Central memory CD8-positive, alpha-beta T cell (primary cell): ENCODE data around the gene DOCK2.
"Not testable (repeated sequence)": the region's sequence is repeated elsewhere in the genome, so short reads cannot be mapped to it uniquely, and the experiment has no call there.

Experiments used
- ATAC-seq: fragments of 150-1000 bp; cut with Tn5 transposase; replicated peaks from 2 replicates; pipeline ENCODE4 v1.10.0; 2022; ENCODE audit warnings: mild to moderate bottlenecking, moderate FRiP score, moderate number of reproducible peaks; ENCODE audit not compliant: poor library complexity, severe bottlenecking; ENCODE audit errors: extremely low read depth
- DNase-seq, 2 donors: peaks; one replicate each; pipeline ENCODE4 v3.0.0; 2021; ENCODE audit warnings: low spot score in 2 of 2
- H3K27ac Mint-ChIP-seq: one replicate; pipeline ENCODE4 v1.8.0; 2022; ENCODE audit warnings: low read depth, mild to moderate bottlenecking, moderate library complexity, mixed read lengths
- H3K27me3 Mint-ChIP-seq: one replicate; pipeline ENCODE4 v1.8.0; 2022; ENCODE audit warnings: mixed read lengths
- H3K36me3 Mint-ChIP-seq: one replicate; pipeline ENCODE4 v1.8.0; 2022; ENCODE audit warnings: mild to moderate bottlenecking, moderate library complexity, mixed read lengths; ENCODE audit not compliant: insufficient read depth
- H3K4me1 Mint-ChIP-seq: one replicate; pipeline ENCODE4 v1.8.0; 2022; ENCODE audit warnings: mixed read lengths
- H3K4me3 Mint-ChIP-seq: one replicate; pipeline ENCODE4 v1.8.0; 2022; ENCODE audit warnings: mild to moderate bottlenecking, moderate library complexity, mixed read lengths
- H3K9me3 Mint-ChIP-seq: one replicate; pipeline ENCODE4 v1.8.0; 2022; ENCODE audit warnings: mixed read lengths

Gene DOCK2

GRCh38 chr5:169946743-169947295 is 309.7 kb downstream of the DOCK2 start:
- peaks cover 12% of the 10 kb centered on the region for H3K36me3 Mint-ChIP-seq
- H3K9me3 Mint-ChIP-seq = no peaks in the 10 kb centered on the region
- no peak overlapping the region for H3K27ac Mint-ChIP-seq

GRCh38 chr5:169950333-169950732 is 313.3 kb downstream of the DOCK2 start:
- Mint-ChIP-seq H3K27ac (no peak overlapping the region), H3K9me3 (no peaks in the 10 kb centered on the region), H3K27me3 (no peaks in the 10 kb centered on the region), H3K4me3 (no peak overlapping the region), H3K4me1 (peaks cover 39% of the 10 kb centered on the region), H3K36me3 (peaks cover 12% of the 10 kb centered on the region)
- ATAC-seq (no peak), DNase-seq (no peak)

More at GRCh38 chr5:169946743-169947295, 309.7 kb downstream of the DOCK2 start:
- no peak overlapping the region for H3K4me3 Mint-ChIP-seq
- peaks cover 39% of the 10 kb centered on the region for H3K4me1 Mint-ChIP-seq
- DNase-seq (no peak), ATAC-seq (no peak)
- no peaks in the 10 kb centered on the region for H3K27me3 Mint-ChIP-seq

- not testable (repeated sequence) for H3K9me3 Mint-ChIP-seq, H3K4me3 Mint-ChIP-seq, ATAC-seq, H3K27ac Mint-ChIP-seq, DNase-seq, H3K27me3 Mint-ChIP-seq
- peaks cover 11% of the 10 kb centered on the region for H3K36me3 Mint-ChIP-seq
- peaks cover 31% of the 10 kb centered on the region for H3K4me1 Mint-ChIP-seq
Measured at GRCh38 chr5:169953196-169953595, 316.1 kb downstream of the DOCK2 start.

- Mint-ChIP-seq H3K9me3 (no peaks in the 10 kb centered on the region), H3K27ac (peak overlapping the region; percentile 78), H3K27me3 (no peaks in the 10 kb centered on the region), H3K4me1 (peaks cover 37% of the 10 kb centered on the region), H3K36me3 (peaks cover 8% of the 10 kb centered on the region), H3K4me3 (peak overlapping the region; percentile 11)
- ATAC-seq = no peak
- no peak for DNase-seq
Measured at GRCh38 chr5:169954786-169955185, 317.7 kb downstream of the DOCK2 start.

GRCh38 chr5:169956126-169956525 is 319.1 kb downstream of the DOCK2 start:
- H3K36me3 Mint-ChIP-seq = peaks cover 9% of the 10 kb centered on the region
- no peaks in the 10 kb centered on the region for H3K9me3 Mint-ChIP-seq
- no peak overlapping the region for H3K27ac Mint-ChIP-seq
- H3K4me1 Mint-ChIP-seq = peaks cover 36% of the 10 kb centered on the region
- no peak for ATAC-seq
- no peak overlapping the region for H3K4me3 Mint-ChIP-seq
- no peak for DNase-seq
- H3K27me3 Mint-ChIP-seq = no peaks in the 10 kb centered on the region

GRCh38 chr5:169956756-169957155 is 319.7 kb downstream of the DOCK2 start:
- Mint-ChIP-seq H3K4me1 (peaks cover 31% of the 10 kb centered on the region), H3K9me3 (no peaks in the 10 kb centered on the region), H3K36me3 (peaks cover 9% of the 10 kb centered on the region), H3K4me3 (no peak overlapping the region), H3K27ac (no peak overlapping the region), H3K27me3 (no peaks in the 10 kb centered on the region)
- DNase-seq = no peak
- no peak for ATAC-seq

GRCh38 chr5:169958278-169958677 is 321.2 kb downstream of the DOCK2 start:
- DNase-seq (no peak), ATAC-seq (no peak)
- H3K27ac Mint-ChIP-seq = no peak overlapping the region
- H3K4me1 Mint-ChIP-seq = peaks cover 38% of the 10 kb centered on the region
- no peaks in the 10 kb centered on the region for H3K9me3 Mint-ChIP-seq
- H3K4me3 Mint-ChIP-seq = no peak overlapping the region
- H3K36me3 Mint-ChIP-seq = peaks cover 9% of the 10 kb centered on the region
- no peaks in the 10 kb centered on the region for H3K27me3 Mint-ChIP-seq

- Mint-ChIP-seq H3K27ac (no peak overlapping the region), H3K4me3 (no peak overlapping the region), H3K4me1 (peaks cover 35% of the 10 kb centered on the region), H3K9me3 (no peaks in the 10 kb centered on the region), H3K36me3 (peaks cover 14% of the 10 kb centered on the region), H3K27me3 (no peaks in the 10 kb centered on the region)
- DNase-seq (no peak), ATAC-seq (no peak)
Measured at GRCh38 chr5:169960659-169961058, 323.6 kb downstream of the DOCK2 start.

GRCh38 chr5:169964246-169964645 is 327.2 kb downstream of the DOCK2 start:
- Mint-ChIP-seq H3K9me3 (no peaks in the 10 kb centered on the region), H3K27me3 (no peaks in the 10 kb centered on the region), H3K4me1 (peaks cover 50% of the 10 kb centered on the region), H3K4me3 (no peak overlapping the region), H3K27ac (no peak overlapping the region), H3K36me3 (peaks cover 18% of the 10 kb centered on the region)
- ATAC-seq (no peak), DNase-seq (no peak)

GRCh38 chr5:169970339-169970738 is 333.3 kb downstream of the DOCK2 start:
- no peak overlapping the region for H3K27ac Mint-ChIP-seq
- H3K4me1 Mint-ChIP-seq = peaks cover 38% of the 10 kb centered on the region
- H3K36me3 Mint-ChIP-seq = peaks cover 14% of the 10 kb centered on the region
- no peaks in the 10 kb centered on the region for H3K27me3 Mint-ChIP-seq
- H3K9me3 Mint-ChIP-seq = no peaks in the 10 kb centered on the region
- H3K4me3 Mint-ChIP-seq = no peak overlapping the region
- DNase-seq (no peak), ATAC-seq (no peak)

- H3K27ac Mint-ChIP-seq = no peak overlapping the region
- no peaks in the 10 kb centered on the region for H3K27me3 Mint-ChIP-seq
- H3K4me1 Mint-ChIP-seq = peaks cover 38% of the 10 kb centered on the region
- H3K4me3 Mint-ChIP-seq = no peak overlapping the region
- peaks cover 18% of the 10 kb centered on the region for H3K36me3 Mint-ChIP-seq
- no peaks in the 10 kb centered on the region for H3K9me3 Mint-ChIP-seq
- DNase-seq = no peak
- ATAC-seq = no peak
Measured at GRCh38 chr5:169970911-169971765, 334.1 kb downstream of the DOCK2 start.

GRCh38 chr5:169971780-169972179 is 334.7 kb downstream of the DOCK2 start:
- no peak for DNase-seq
- Mint-ChIP-seq H3K36me3 (peaks cover 17% of the 10 kb centered on the region), H3K4me3 (no peak overlapping the region), H3K9me3 (no peaks in the 10 kb centered on the region), H3K27ac (no peak overlapping the region), H3K27me3 (no peaks in the 10 kb centered on the region), H3K4me1 (peaks cover 37% of the 10 kb centered on the region)
- no peak for ATAC-seq

GRCh38 chr5:169973056-169973455 is 336.0 kb downstream of the DOCK2 start:
- H3K36me3 Mint-ChIP-seq = peaks cover 15% of the 10 kb centered on the region
- H3K27me3 Mint-ChIP-seq = no peaks in the 10 kb centered on the region
- H3K4me3 Mint-ChIP-seq = no peak overlapping the region
- no peaks in the 10 kb centered on the region for H3K9me3 Mint-ChIP-seq
- DNase-seq = no peak
- H3K4me1 Mint-ChIP-seq = peaks cover 24% of the 10 kb centered on the region
- no peak for ATAC-seq
- no peak overlapping the region for H3K27ac Mint-ChIP-seq
